ENCODE measurements around the gene EFHC2.

DNA sequence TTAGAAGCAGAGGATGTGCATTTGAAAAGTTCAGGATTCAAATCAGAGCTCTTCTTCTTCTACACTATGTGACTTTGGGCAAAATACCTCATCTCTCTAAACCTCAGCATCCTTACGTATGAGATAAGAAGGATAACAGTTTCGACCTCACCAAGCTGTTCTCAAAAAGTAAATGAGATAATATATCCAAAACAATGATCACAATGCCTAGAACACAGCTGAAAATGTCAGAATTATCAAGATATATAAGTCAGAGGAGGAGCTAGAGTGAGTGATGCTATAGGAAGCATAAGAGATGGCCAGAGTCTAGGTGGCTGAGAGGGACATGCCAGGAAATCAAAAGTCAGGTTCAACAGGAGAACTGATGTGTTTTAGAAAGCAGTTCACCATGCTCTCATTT, 168.0 kb downstream of the EFHC2 start:
- no peak for TF ChIP-seq POLR2AphosphoS5 (IDR thresholded peaks at IDR 0.05)
- TF ChIP-seq, protein P1, sequence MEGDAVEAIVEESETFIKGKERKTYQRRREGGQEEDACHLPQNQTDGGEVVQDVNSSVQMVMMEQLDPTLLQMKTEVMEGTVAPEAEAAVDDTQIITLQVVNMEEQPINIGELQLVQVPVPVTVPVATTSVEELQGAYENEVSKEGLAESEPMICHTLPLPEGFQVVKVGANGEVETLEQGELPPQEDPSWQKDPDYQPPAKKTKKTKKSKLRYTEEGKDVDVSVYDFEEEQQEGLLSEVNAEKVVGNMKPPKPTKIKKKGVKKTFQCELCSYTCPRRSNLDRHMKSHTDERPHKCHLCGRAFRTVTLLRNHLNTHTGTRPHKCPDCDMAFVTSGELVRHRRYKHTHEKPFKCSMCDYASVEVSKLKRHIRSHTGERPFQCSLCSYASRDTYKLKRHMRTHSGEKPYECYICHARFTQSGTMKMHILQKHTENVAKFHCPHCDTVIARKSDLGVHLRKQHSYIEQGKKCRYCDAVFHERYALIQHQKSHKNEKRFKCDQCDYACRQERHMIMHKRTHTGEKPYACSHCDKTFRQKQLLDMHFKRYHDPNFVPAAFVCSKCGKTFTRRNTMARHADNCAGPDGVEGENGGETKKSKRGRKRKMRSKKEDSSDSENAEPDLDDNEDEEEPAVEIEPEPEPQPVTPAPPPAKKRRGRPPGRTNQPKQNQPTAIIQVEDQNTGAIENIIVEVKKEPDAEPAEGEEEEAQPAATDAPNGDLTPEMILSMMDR (IDR thresholded peaks at IDR 0.05) = no peak
- TF ChIP-seq POLR2A (IDR thresholded peaks at IDR 0.05) = no peak

Data from prostate gland (tissue), 2 donors.